Measurements from ENCODE around the gene ZC2HC1C. TPM values are rescaled to one million over a fixed set of nuclear protein-coding genes. Genes with fewer than 3 reads are reported as not detected.

The ZC2HC1C gene
- total RNA-seq, 2 experiments from 2014 or later = 0.41 to 0.45 TPM

DNA sequence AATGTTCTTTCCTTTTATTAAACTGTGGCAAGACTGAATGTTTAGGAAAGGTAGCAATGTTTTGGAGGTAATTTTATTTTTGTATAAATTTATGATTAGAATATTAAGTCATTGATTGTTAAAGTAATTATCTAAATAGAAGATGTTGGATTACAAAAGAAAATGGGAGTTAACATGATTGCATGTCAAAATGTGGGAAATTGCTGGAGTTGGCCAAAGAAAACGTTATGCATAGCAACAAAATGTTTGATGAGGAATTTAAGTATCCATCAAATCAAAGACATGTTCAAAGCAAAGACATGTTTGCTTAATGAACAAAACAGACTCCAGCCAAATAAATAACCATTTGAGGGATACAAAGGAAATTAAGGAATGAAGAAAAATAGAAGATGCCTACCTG, 15.0 kb upstream of the ZC2HC1C start:
- no peak overlapping the region for H3K27ac Mint-ChIP-seq
- peaks cover 38% of the 10 kb centered on the region for H3K4me1 Mint-ChIP-seq (ENCODE audit: low read depth)
- DNase-seq (no peak), ATAC-seq (no peak)
- peaks cover 52% of the 10 kb centered on the region for H3K36me3 Mint-ChIP-seq (ENCODE audit: low read depth)
- POLR2A ChIA-PET = no interaction called here
- H3K4me3 Mint-ChIP-seq = no peak overlapping the region
- H3K9me3 Mint-ChIP-seq = no peaks in the 10 kb centered on the region
- TF ChIP-seq, protein P1, sequence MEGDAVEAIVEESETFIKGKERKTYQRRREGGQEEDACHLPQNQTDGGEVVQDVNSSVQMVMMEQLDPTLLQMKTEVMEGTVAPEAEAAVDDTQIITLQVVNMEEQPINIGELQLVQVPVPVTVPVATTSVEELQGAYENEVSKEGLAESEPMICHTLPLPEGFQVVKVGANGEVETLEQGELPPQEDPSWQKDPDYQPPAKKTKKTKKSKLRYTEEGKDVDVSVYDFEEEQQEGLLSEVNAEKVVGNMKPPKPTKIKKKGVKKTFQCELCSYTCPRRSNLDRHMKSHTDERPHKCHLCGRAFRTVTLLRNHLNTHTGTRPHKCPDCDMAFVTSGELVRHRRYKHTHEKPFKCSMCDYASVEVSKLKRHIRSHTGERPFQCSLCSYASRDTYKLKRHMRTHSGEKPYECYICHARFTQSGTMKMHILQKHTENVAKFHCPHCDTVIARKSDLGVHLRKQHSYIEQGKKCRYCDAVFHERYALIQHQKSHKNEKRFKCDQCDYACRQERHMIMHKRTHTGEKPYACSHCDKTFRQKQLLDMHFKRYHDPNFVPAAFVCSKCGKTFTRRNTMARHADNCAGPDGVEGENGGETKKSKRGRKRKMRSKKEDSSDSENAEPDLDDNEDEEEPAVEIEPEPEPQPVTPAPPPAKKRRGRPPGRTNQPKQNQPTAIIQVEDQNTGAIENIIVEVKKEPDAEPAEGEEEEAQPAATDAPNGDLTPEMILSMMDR (IDR thresholded peaks at IDR 0.05) = no peak
- no peaks in the 10 kb centered on the region for H3K27me3 Mint-ChIP-seq
- intact Hi-C loops (cut with micrococcal nuclease) = no loop called here
- CTCF ChIA-PET = no interaction called here

DNA sequence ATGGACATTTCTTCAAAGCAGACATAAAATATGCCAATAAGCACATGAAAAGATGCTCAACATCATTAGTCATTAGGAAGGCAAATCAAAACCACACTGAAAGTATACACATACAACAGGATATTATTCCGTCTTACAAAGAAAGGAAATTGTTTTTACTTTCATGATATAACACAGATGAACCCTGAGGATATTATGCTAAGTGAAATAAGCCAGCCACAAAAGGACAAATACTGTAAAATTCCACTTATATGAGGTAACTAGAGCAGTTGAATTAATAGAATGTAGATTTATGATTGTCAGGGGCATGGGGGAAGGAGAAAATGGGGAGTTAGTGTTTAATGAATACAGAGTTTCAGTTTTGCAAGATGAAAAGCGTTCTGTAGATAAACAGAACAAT, 9.8 kb upstream of the ZC2HC1C start:
- POLR2A ChIA-PET = no interaction called here
- H3K27me3 Mint-ChIP-seq = no peaks in the 10 kb centered on the region
- peaks cover 39% of the 10 kb centered on the region for H3K36me3 Mint-ChIP-seq (ENCODE audit: low read depth)
- peaks cover 32% of the 10 kb centered on the region for H3K4me1 Mint-ChIP-seq (ENCODE audit: low read depth)
- DNase-seq = no peak
- ATAC-seq = no peak
- H3K9me3 Mint-ChIP-seq = no peaks in the 10 kb centered on the region
- no peak overlapping the region for H3K27ac Mint-ChIP-seq
- CTCF ChIA-PET = no interaction called here
- intact Hi-C loops (cut with micrococcal nuclease) = no loop called here
- TF ChIP-seq, protein P1 (IDR thresholded peaks at IDR 0.05) = no peak
- no peak overlapping the region for H3K4me3 Mint-ChIP-seq

DNA sequence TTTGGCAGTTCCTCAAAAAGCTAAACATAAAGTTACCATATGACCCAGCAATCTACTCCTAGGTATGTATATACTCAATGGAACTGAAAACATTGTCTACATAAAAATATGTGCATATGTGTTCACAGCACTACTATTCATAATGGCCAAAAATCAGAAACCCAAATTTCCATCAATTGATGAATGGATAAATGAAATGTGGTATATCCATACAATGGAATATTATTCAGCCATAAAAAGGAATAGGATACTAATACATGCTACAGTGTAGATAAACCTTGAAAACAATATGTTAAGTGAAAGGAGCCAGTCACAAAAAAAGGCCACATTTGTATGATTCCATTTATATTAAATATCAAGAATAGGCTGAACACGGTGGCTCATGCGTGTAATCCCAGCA, 9.0 kb upstream of the ZC2HC1C start:
- Mint-ChIP-seq H3K36me3 (ENCODE audit: low read depth) (peaks cover 37% of the 10 kb centered on the region), H3K4me1 (ENCODE audit: low read depth) (peaks cover 33% of the 10 kb centered on the region), H3K27ac (no peak overlapping the region), H3K9me3 (no peaks in the 10 kb centered on the region), H3K4me3 (no peak overlapping the region), H3K27me3 (no peaks in the 10 kb centered on the region)
- DNase-seq (no peak), ATAC-seq (no peak)
- intact Hi-C loops (cut with micrococcal nuclease) = no loop called here
- POLR2A ChIA-PET = no interaction called here
- CTCF ChIA-PET = no interaction called here
- TF ChIP-seq, protein P1 (IDR thresholded peaks at IDR 0.05) = no peak

DNA sequence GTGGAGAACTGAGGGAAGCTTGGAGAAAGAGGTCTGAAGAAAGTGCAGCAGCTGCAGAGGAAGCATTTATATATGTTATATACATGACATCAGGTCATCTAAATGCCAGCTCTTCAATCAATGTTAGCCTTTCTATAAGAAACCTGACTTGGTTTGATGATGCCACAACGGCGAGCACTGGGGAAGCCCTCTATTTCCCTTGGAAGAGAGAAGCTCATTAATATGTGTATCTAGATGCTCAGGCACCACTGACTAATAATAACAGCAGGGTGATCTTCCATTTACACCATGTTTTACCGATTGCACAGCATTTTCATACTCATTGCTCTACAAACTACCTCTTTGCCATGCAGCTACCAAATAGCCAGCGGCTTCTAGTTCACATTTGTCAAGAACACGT, 6.4 kb upstream of the ZC2HC1C start:
- POLR2A ChIA-PET = interaction anchor here (1.2 to 2.6 kb wide), 3 partner anchors 12 to 63 kb away, joined by 3 to 8 read pairs (median 3); partner anchors contain the start of gene MLH3
- peak overlapping the region; percentile 95 for H3K27ac Mint-ChIP-seq
- TF ChIP-seq, protein P1 (IDR thresholded peaks at IDR 0.05) = no peak
- no peaks in the 10 kb centered on the region for H3K9me3 Mint-ChIP-seq
- peaks cover 28% of the 10 kb centered on the region for H3K36me3 Mint-ChIP-seq (ENCODE audit: low read depth)
- CTCF ChIA-PET = interaction anchor here (1.0 to 3.7 kb wide), 7 partner anchors 13 to 234 kb away, joined by 3 to 28 read pairs (median 4); partner anchors contain the start of gene MLH3
- DNase-seq (peak; percentile 23), ATAC-seq (no peak)
- H3K4me3 Mint-ChIP-seq = peak overlapping the region; percentile 100
- H3K4me1 Mint-ChIP-seq (ENCODE audit: low read depth) = peaks cover 29% of the 10 kb centered on the region
- H3K27me3 Mint-ChIP-seq = no peaks in the 10 kb centered on the region
- intact Hi-C loops (cut with micrococcal nuclease) = no loop called here

DNA sequence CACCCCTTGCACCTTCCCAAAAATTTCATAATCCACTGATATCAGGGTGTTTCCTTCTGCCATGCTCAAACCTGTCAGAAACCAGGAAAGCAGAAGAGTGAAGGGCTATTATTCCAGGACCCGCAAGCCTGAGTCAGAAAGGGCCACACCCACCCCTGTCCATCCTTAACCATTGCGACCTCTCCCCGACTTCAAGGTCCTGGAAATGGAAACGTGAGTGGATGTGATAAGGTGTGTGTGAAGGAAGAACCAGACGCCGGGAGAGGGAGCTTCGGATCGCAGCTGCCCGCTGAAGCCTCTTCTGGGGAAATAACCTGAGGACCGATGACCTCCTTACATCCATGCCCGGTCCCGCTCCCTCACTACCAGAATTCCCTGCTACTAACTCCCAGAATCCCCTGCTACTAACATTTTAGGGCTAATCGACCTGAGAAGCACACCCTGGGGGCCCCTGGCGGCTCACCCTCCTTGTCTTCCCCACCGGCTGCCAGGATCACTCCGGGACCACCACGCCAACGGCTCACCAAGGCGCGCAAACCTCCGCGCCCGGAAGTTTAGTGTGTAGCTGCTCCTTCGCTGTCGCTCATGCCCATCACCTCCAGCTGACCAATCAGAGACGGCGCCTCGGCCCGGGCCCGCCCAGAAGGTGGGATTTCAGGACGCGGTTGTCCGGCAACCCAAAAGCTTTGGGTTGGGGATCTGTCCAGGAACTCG, 5.8 kb upstream of the ZC2HC1C start, which contains the start of gene ACYP1:
Gene ACYP1, minus strand, starts transcription at position 534 of the 714 bp plus-strand sequence. Its CDS starts 471 bp downstream, at position 63.
- H3K27ac Mint-ChIP-seq = peak within 1 kb of the TSS; percentile 95
- peak within 1 kb of the TSS; percentile 100 for H3K4me3 Mint-ChIP-seq
- H3K27me3 Mint-ChIP-seq = no peaks in the 10 kb centered on the region
- POLR2A ChIA-PET = interaction anchor here (0.6 to 2.6 kb wide), 5 partner anchors 12 to 260 kb away, joined by 3 to 8 read pairs (median 3); partner anchors contain the start of gene MLH3
- peak; percentile 94 for DNase-seq
- ATAC-seq = peak; percentile 100
- H3K4me1 Mint-ChIP-seq (ENCODE audit: low read depth) = peaks cover 29% of the 10 kb centered on the region
- TF ChIP-seq, protein P1 (IDR thresholded peaks at IDR 0.05) = no peak
- H3K36me3 Mint-ChIP-seq (ENCODE audit: low read depth) = peaks cover 25% of the 10 kb centered on the region
- H3K9me3 Mint-ChIP-seq = no peaks in the 10 kb centered on the region
- CTCF ChIA-PET = interaction anchor here (0.9 to 3.7 kb wide), 12 partner anchors 12 to 424 kb away, joined by 3 to 28 read pairs (median 4); partner anchors contain the start of genes MLH3 and NEK9
- intact Hi-C loops (cut with micrococcal nuclease) = no loop called here

Data from activated CD8-positive, alpha-beta T cell treated with anti-CD3 and anti-CD28 coated beads for 36 hours (primary cell).